ENCODE measurements around the gene RING1. TPM values are rescaled to one million over a fixed set of nuclear protein-coding genes. Genes with fewer than 3 reads are reported as not detected.
"Not testable (repeated sequence)": the region's sequence is repeated elsewhere in the genome, so short reads cannot be mapped to it uniquely, and the experiment has no call there.

Gene RING1
- total RNA-seq, 1 donor from 2014 or later = 61.2 TPM

DNA sequence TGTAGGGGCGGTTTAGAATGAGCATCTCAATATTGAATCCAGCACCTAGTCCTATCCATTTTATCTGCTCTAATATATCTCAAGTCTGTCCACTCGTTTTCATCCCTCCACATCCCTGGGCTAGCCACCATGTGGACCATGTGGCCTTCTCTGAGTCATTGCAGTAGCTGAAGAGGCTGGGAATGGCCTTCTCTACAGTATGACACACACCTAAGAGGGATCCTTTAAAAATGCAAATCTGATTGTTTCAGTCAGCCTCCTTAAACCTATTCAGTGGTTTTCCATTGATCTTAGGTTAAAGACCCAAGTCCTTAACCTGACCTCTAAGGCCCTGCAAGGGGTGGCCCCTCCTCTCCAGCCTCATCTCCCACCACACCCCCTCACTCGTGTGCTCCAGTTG, 9.4 kb downstream of the RING1 start:
- no peak overlapping the region for H3K27ac Mint-ChIP-seq (ENCODE audit: unreplicated experiment)
- TF ChIP-seq, protein P1, sequence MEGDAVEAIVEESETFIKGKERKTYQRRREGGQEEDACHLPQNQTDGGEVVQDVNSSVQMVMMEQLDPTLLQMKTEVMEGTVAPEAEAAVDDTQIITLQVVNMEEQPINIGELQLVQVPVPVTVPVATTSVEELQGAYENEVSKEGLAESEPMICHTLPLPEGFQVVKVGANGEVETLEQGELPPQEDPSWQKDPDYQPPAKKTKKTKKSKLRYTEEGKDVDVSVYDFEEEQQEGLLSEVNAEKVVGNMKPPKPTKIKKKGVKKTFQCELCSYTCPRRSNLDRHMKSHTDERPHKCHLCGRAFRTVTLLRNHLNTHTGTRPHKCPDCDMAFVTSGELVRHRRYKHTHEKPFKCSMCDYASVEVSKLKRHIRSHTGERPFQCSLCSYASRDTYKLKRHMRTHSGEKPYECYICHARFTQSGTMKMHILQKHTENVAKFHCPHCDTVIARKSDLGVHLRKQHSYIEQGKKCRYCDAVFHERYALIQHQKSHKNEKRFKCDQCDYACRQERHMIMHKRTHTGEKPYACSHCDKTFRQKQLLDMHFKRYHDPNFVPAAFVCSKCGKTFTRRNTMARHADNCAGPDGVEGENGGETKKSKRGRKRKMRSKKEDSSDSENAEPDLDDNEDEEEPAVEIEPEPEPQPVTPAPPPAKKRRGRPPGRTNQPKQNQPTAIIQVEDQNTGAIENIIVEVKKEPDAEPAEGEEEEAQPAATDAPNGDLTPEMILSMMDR (conservative IDR thresholded peaks at IDR 0.05) = no peak
- peaks cover 9% of the 10 kb centered on the region for H3K4me1 Mint-ChIP-seq

DNA sequence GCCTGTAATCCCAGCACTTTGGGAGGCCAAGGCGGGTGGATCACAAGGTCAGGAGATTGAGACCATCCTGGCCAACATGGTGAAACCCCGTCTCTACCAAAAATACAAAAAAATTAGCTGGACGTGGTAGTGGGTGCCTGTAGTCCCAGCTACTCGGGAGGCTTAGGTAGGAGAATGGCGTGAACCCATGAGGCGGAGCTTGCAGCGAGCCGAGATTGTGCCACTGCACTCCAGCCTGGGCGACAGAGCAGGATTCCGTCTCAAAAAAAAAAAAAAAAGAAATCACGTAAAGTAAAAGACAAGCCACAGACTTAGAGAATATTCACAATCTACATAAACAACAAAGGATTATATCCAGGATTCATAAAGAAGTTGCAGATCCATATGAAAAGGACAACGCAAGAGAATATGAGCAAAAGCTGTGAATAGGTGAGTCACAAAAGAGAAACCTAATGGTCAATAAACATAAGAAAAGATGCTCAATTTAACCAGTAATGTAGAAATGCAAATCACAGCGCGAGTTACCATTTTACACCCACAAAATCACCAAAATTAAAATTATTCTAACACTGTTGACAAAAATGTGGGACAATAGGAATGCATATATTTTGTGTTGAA, 18.3 kb downstream of the RING1 start:
- not testable (repeated sequence) for H3K36me3 Mint-ChIP-seq (ENCODE audit: low read depth); H3K9me3 Mint-ChIP-seq; H3K27ac Mint-ChIP-seq (ENCODE audit: unreplicated experiment); DNase-seq (ENCODE audit: low read depth, low spot score); H3K4me1 Mint-ChIP-seq; H3K4me3 Mint-ChIP-seq
- H3K27me3 Mint-ChIP-seq (ENCODE audit: low read depth) = peaks cover 64% of the 10 kb centered on the region

More for the DNA sequence above, 9.4 kb downstream of the RING1 start:
- Mint-ChIP-seq H3K9me3 (no peaks in the 10 kb centered on the region), H3K4me3 (peak overlapping the region; percentile 40), H3K36me3 (ENCODE audit: low read depth) (no peaks in the 10 kb centered on the region), H3K27me3 (ENCODE audit: low read depth) (peaks cover 50% of the 10 kb centered on the region)
- no peak for DNase-seq (ENCODE audit: low read depth, low spot score)

DNA sequence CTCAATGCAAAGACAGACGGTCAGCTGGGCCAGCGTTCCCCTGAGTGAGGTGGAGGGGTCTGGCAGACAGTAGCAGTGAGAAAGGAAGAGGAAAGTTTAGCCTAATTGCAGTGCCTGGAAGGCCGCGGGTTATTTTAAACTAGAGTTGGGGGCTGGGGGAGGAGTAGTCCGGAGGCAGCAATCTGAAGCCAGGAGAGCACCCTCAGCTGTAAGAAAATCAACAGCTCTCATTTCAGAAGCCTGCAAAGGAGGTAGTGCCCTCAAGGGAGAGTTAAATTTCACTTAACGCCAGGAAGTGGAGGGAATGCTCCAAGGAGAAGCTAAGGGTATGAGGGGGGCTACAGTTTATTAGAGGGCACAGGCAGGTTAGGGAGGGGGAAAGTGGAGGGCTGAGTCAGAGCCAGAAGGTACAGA, 26.9 kb downstream of the RING1 start:
- H3K27ac Mint-ChIP-seq (ENCODE audit: unreplicated experiment) = no peak overlapping the region
- H3K9me3 Mint-ChIP-seq = no peaks in the 10 kb centered on the region
- no peak overlapping the region for H3K4me3 Mint-ChIP-seq
- H3K36me3 Mint-ChIP-seq (ENCODE audit: low read depth) = no peaks in the 10 kb centered on the region
- H3K4me1 Mint-ChIP-seq = peaks cover 8% of the 10 kb centered on the region
- H3K27me3 Mint-ChIP-seq (ENCODE audit: low read depth) = peaks cover 59% of the 10 kb centered on the region
- TF ChIP-seq, protein P1 (conservative IDR thresholded peaks at IDR 0.05) = no peak
- no peak for DNase-seq (ENCODE audit: low read depth, low spot score)

DNA sequence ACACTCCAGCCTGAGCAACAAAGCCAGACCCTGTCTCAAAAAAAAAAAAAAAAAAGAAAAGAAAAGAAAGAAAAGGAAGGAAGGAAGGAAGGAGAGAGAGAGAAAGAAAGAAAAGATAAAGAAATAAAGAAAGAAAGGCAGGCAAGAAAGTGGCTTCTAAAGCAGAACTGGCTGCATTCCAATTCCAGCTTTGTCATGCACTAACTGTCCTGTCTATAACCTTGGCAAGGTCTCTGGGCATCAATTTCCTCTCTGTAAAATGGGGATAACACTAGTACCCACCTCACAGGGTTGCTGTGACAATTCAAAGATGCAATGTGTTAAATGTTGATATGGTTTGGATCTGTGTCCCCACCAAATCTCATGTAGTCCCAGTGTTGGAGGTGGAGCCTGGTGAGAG, 28.0 kb downstream of the RING1 start:
- Mint-ChIP-seq H3K9me3 (no peaks in the 10 kb centered on the region), H3K4me3 (no peak overlapping the region), H3K4me1 (peaks cover 8% of the 10 kb centered on the region), H3K27ac (ENCODE audit: unreplicated experiment) (no peak overlapping the region), H3K36me3 (ENCODE audit: low read depth) (no peaks in the 10 kb centered on the region), H3K27me3 (ENCODE audit: low read depth) (peaks cover 62% of the 10 kb centered on the region)
- TF ChIP-seq, protein P1 (conservative IDR thresholded peaks at IDR 0.05) = no peak
- no peak for DNase-seq (ENCODE audit: low read depth, low spot score)

DNA sequence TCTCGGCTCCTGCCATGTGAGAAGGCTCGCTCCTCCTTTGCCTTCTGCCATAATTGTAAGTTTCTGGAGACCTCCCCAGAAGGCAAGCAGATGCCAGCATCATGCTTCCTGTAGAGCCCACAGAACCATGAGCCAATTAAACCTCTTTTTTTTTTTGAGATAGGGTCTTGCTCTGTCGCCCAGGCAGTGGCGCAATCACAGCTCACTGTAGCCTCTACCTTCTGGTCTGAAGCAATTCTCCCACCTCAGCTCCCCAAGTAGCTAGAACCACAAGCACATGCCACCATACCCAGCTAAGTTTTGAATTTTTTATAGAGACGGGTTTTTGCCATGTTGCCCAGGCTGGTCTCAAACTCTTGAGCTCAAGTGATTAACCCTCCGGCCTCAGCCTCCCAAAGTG, 28.6 kb downstream of the RING1 start:
- DNase-seq (ENCODE audit: low read depth, low spot score) = no peak
- peaks cover 63% of the 10 kb centered on the region for H3K27me3 Mint-ChIP-seq (ENCODE audit: low read depth)
- H3K9me3 Mint-ChIP-seq = no peaks in the 10 kb centered on the region
- TF ChIP-seq, protein P1 (conservative IDR thresholded peaks at IDR 0.05) = no peak
- no peaks in the 10 kb centered on the region for H3K36me3 Mint-ChIP-seq (ENCODE audit: low read depth)
- peaks cover 8% of the 10 kb centered on the region for H3K4me1 Mint-ChIP-seq
- H3K4me3 Mint-ChIP-seq = no peak overlapping the region
- H3K27ac Mint-ChIP-seq (ENCODE audit: unreplicated experiment) = no peak overlapping the region

DNA sequence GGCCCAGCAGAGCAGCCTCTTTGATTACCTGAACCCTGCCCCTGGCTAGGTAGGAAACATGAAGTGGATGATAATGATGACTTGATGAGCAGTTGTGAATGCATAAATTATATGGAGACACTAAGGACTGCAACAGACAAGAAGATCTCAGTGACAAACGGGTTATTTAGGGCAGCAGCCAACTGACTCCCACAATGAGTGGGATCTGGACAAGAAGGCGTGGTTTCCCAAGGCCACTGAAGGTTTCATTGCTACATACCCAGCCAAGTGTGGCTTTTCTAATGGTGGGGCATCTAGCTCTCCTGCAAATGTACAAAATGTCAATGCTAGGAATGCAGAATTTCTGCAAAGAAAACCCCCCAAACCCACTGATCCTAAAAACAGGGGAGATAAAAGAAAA, 29.4 kb downstream of the RING1 start:
- H3K27me3 Mint-ChIP-seq (ENCODE audit: low read depth) = peaks cover 65% of the 10 kb centered on the region

More for the DNA sequence above, 29.4 kb downstream of the RING1 start:
- Mint-ChIP-seq H3K4me3 (no peak overlapping the region), H3K27ac (ENCODE audit: unreplicated experiment) (no peak overlapping the region), H3K36me3 (ENCODE audit: low read depth) (no peaks in the 10 kb centered on the region), H3K9me3 (no peaks in the 10 kb centered on the region), H3K4me1 (peaks cover 8% of the 10 kb centered on the region)
- TF ChIP-seq, protein P1 (conservative IDR thresholded peaks at IDR 0.05) = no peak
- DNase-seq (ENCODE audit: low read depth, low spot score) = no peak
